HCT116 (cell line): Measurements from ENCODE around the gene ESCO1. TPM values are rescaled to one million over a fixed set of nuclear protein-coding genes. Genes with fewer than 3 reads are reported as not detected.

ENCODE experiments used
- ATAC-seq: fragments of 200-7000 bp; cut with Tn5 transposase; 2 replicates; pipeline ENCODE4 v1.9.1; 2020; ENCODE audit warnings: mild to moderate bottlenecking, moderate library complexity
- BruUV-seq: library from RNA; stranded (reverse); fragments of 400-500 nt; replicated peaks from 2 replicates; lab custom pipeline; 2021; lab: Mats Ljungman, UMichigan
- CTCF ChIA-PET: fragments of 300-600 bp; sonication (Branson Sonifier 250); formaldehyde crosslinking; loops from one replicate; lab custom pipeline; 2021; ENCODE audit warnings: antibody characterized with exemption; lab: Charles Lee
- POLR2A ChIA-PET: fragments of 300-600, 350-600 bp; sonication (Branson Sonifier 250); formaldehyde crosslinking; loops from one replicate; lab custom pipeline; 2021; ENCODE audit warnings: antibody characterized with exemption; lab: Charles Lee
- RAD21 ChIA-PET, 2 experiments: fragments of 300-600 bp; sonication (Branson Sonifier 250); formaldehyde crosslinking; loops; one replicate each; lab custom pipeline; 2023; ENCODE audit warnings: low total read pairs in 2 of 2; ENCODE audit not compliant: uncharacterized antibody in 2 of 2, unreplicated experiment in 2 of 2, low non-redundant PET in 1 of 2; lab: Charles Lee
- DNase-seq: peaks from one replicate; pipeline ENCODE4 v3.0.0-alpha.2; 2010; ENCODE audit warnings: low read depth, low spot score
- H2AFZ ChIP-seq: fragments of 200-600 bp; shearing (Covaris generic), sonication (generic); 2 replicates; pipeline ENCODE4 v1.6.1; 2017; ENCODE audit warnings: low read depth, mixed run types, mixed read lengths, antibody characterized with exemption, low read length; ENCODE audit not compliant: poor library complexity, severe bottlenecking
- H3K27ac ChIP-seq: 2 replicates; pipeline ENCODE4 v1.5.1; 2012; ENCODE audit warnings: low read depth, low read length
- H3K27me3 ChIP-seq: fragments of 200-600 bp; sonication (generic); 2 replicates; pipeline ENCODE4 v1.6.1; 2016; ENCODE audit warnings: mixed run types, low read length, mixed read lengths; ENCODE audit not compliant: insufficient read depth
- H3K36me3 ChIP-seq, 2 experiments: fragments of 200-500 bp in 1 of 2; fragments of 200-600 bp in 1 of 2; sonication (Bioruptor generic) in 1 of 2; sonication (generic) in 1 of 2; 2 replicates each; pipeline versions ENCODE4 v1.5.1 to v1.6.1; 2014 to 2016; ENCODE audit warnings: low read length in 2 of 2, inconsistent platforms in 1 of 2, mixed read lengths in 1 of 2, mixed run types in 1 of 2; ENCODE audit not compliant: insufficient read depth in 2 of 2, control insufficient read depth in 1 of 2
- H3K4me1 ChIP-seq, 2 experiments: fragments of 200-600 bp in 1 of 2; sonication (generic) in 1 of 2; 2 replicates each; pipeline versions ENCODE4 v1.5.1 to v1.6.1; 2012 to 2017; ENCODE audit warnings: low read length in 2 of 2, inconsistent platforms in 1 of 2, mild to moderate bottlenecking in 1 of 2, mixed read lengths in 1 of 2, mixed run types in 1 of 2, moderate library complexity in 1 of 2; ENCODE audit not compliant: insufficient read depth in 2 of 2, control insufficient read depth in 1 of 2
- H3K4me2 ChIP-seq: fragments of 200-600 bp; sonication (generic); 2 replicates; pipeline ENCODE4 v1.6.1; 2017; ENCODE audit warnings: mixed run types, low read length, mixed read lengths
- H3K4me3 ChIP-seq, 2 experiments: fragments of 200-600 bp in 1 of 2; sonication (generic) in 1 of 2; replicated peaks in 1 of 2; 2 replicates each; pipeline ENCODE4 v1.5.1; 2011 to 2016; ENCODE audit warnings: low read length in 2 of 2, control low read depth in 1 of 2, low read depth in 1 of 2, mild to moderate bottlenecking in 1 of 2, mixed read lengths in 1 of 2, mixed run types in 1 of 2
- H3K79me2 ChIP-seq: fragments of 200-600 bp; sonication (generic); 2 replicates; pipeline ENCODE4 v1.6.1; 2017; ENCODE audit warnings: mild to moderate bottlenecking, mixed run types, low read length, moderate library complexity, mixed read lengths; ENCODE audit not compliant: insufficient read depth
- H3K9ac ChIP-seq: fragments of 200-600 bp; sonication (generic); 2 replicates; pipeline ENCODE4 v1.6.1; 2016; ENCODE audit warnings: low read length, mixed read lengths
- H3K9me2 ChIP-seq: fragments of 200-600 bp; sonication (generic), shearing (Covaris generic); 2 replicates; pipeline ENCODE4 v1.6.1; 2017; ENCODE audit warnings: mixed run types, mild to moderate bottlenecking, moderate library complexity; ENCODE audit not compliant: insufficient read depth
- H3K9me3 ChIP-seq, 2 experiments: fragments of 200-500 bp in 1 of 2; fragments of 200-600 bp in 1 of 2; sonication (Bioruptor generic) in 1 of 2; sonication (generic) in 1 of 2; 2 replicates each; pipeline ENCODE4 v1.6.1; 2014 to 2017; ENCODE audit warnings: low read length in 2 of 2, mixed read lengths in 2 of 2, inconsistent platforms in 1 of 2, low read depth in 1 of 2, mild to moderate bottlenecking in 1 of 2, mixed run types in 1 of 2, moderate library complexity in 1 of 2; ENCODE audit not compliant: control insufficient read depth in 1 of 2, insufficient read depth in 1 of 2
- H4K20me1 ChIP-seq: fragments of 200-600 bp; sonication (generic), shearing (Covaris generic); 2 replicates; pipeline ENCODE4 v1.6.1; 2017; ENCODE audit warnings: mixed run types, mild to moderate bottlenecking, moderate library complexity; ENCODE audit not compliant: insufficient read depth
- CBX3 ChIP-seq: IDR thresholded peaks from 2 replicates; pipeline ENCODE4 v1.6.1; 2012; ENCODE audit warnings: low read depth
- CEBPB ChIP-seq: IDR thresholded peaks from 2 replicates; pipeline ENCODE4 v1.6.1; 2012; ENCODE audit warnings: low read depth
- JUND ChIP-seq: IDR thresholded peaks from 2 replicates; pipeline ENCODE4 v1.6.1; 2012
- RAD21 ChIP-seq: IDR thresholded peaks from 2 replicates; pipeline ENCODE4 v1.6.1; 2012; ENCODE audit warnings: low read depth, mild to moderate bottlenecking
- SP1 ChIP-seq: IDR thresholded peaks from 2 replicates; pipeline ENCODE4 v1.6.1; 2012; ENCODE audit warnings: low read depth
- ZNF274 ChIP-seq: fragments of 200-500 bp; sonication (Bioruptor generic); IDR thresholded peaks from 2 replicates; pipeline ENCODE4 v1.6.1; 2014; ENCODE audit warnings: mild to moderate bottlenecking, low read depth, low read length, inconsistent platforms
- intact Hi-C: fragments of 100-400 bp; cut with micrococcal nuclease; formaldehyde crosslinking; loops from 2 replicates; pipeline ENCODE4 v1.10.0; 2022
- total RNA-seq: library from RNA; stranded (reverse); gene quantifications from one replicate; pipeline ENCODE4 v1.2.1, GENCODE V29; 2021; ENCODE audit not compliant: unreplicated experiment
- TF ChIP-seq, protein P1 (sequence below), 3 experiments: fragments of 200-600 bp in 1 of 3; sonication (generic) in 1 of 3; IDR thresholded peaks in 2 of 3; conservative IDR thresholded peaks in 1 of 3; 2 replicates each; pipeline ENCODE4 v1.5.1; 2012 to 2017; ENCODE audit warnings: low read depth in 2 of 3, low read length in 2 of 3, antibody characterized with exemption in 1 of 3, borderline replicate concordance in 1 of 3, control low read depth in 1 of 3, mild to moderate bottlenecking in 1 of 3, mixed read lengths in 1 of 3, mixed run types in 1 of 3, moderate library complexity in 1 of 3; ENCODE audit not compliant: insufficient read depth in 1 of 3

Gene ESCO1
- total RNA-seq, 1 experiment from 2014 or later = 19.6 TPM

DNA sequence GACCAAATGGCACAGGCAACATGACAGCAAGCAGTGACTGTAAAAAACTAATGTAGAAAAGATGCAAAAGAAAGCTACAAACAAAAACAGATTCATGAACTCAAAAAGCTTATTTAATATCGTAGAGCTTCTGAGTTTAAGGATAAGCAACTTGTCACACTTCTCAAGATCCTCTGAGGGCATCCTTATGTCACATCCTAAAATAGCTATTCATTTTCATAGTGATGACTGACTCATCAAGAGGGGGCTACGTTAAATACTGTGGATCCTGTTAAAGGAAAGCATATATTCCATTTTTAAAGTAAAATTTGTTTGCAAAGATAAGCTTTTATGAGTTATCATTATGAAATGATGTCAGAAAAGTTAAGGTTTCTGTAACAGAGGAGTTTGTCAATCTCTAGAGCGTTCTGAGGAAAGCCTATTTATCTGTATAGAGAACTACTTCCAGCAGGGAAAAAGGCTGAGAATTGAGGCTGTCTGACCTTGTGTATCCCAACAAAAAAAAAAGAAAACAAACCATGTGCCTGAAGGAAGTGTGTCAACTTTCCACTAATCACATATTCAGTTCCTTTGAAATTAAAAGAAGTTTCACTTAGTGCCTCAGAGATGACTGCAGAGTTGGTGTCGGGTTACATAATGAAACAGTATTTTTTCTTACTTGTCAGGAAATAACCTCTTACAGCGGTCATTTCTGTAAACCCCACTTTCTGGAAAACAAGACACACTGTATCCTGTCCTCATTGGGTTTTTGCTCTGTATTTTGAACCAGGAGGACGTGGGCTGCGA lies 115.5 kb downstream of the ESCO1 start:
- intact Hi-C loops = loop anchor here (5.0 to 10.0 kb wide), 3 partner anchors 80 to 412 kb away; no protein-coding TSS in a partner anchor
- no peak for DNase-seq

More for the DNA sequence above, 115.5 kb downstream of the ESCO1 start:
- Histone ChIP-seq H3K27ac (no peak overlapping the region), H3K9me2 (no peaks in the 10 kb centered on the region), H3K4me1 (peaks cover 4 to 9% of the 10 kb centered on the region in 2 experiments; a peak in 3 of 4 replicates), H4K20me1 (no peaks in the 10 kb centered on the region), H3K4me3 (no peak overlapping the region), H3K79me2 (no peaks in the 10 kb centered on the region), H2AFZ (no peak overlapping the region), H3K36me3 (no peaks in the 10 kb centered on the region), H3K9ac (no peak overlapping the region), H3K9me3 (no peaks in the 10 kb centered on the region), H3K27me3 (no peaks in the 10 kb centered on the region), H3K4me2 (no peak overlapping the region)
- CTCF ChIA-PET = interaction anchor here (1.1 kb wide), 1 partner anchor 290 kb away, joined by 4 read pairs; no protein-coding TSS in a partner anchor
- no peak for ATAC-seq
- BruUV-seq = no TSS peak
- TF ChIP-seq CEBPB (no peak), CBX3 (no peak), RAD21 (no peak), ZNF274 (no peak), SP1 (no peak), JUND (no peak)
- TF ChIP-seq, protein P1, sequence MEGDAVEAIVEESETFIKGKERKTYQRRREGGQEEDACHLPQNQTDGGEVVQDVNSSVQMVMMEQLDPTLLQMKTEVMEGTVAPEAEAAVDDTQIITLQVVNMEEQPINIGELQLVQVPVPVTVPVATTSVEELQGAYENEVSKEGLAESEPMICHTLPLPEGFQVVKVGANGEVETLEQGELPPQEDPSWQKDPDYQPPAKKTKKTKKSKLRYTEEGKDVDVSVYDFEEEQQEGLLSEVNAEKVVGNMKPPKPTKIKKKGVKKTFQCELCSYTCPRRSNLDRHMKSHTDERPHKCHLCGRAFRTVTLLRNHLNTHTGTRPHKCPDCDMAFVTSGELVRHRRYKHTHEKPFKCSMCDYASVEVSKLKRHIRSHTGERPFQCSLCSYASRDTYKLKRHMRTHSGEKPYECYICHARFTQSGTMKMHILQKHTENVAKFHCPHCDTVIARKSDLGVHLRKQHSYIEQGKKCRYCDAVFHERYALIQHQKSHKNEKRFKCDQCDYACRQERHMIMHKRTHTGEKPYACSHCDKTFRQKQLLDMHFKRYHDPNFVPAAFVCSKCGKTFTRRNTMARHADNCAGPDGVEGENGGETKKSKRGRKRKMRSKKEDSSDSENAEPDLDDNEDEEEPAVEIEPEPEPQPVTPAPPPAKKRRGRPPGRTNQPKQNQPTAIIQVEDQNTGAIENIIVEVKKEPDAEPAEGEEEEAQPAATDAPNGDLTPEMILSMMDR (IDR thresholded peaks at IDR 0.05 in 2 of 3, conservative IDR thresholded peaks at IDR 0.05 in 1 of 3; ENCODE audit: borderline replicate concordance in 1 of 3, insufficient read depth in 1 of 3, low read depth in 2 of 3, low read length in 2 of 3) = no peak
- RAD21 ChIA-PET = no interaction called here
- POLR2A ChIA-PET = interaction anchor here (1.5 kb wide), 1 partner anchor 116 kb away, joined by 3 read pairs; the partner anchor contains the start of gene ESCO1
